NCI-H2029 (cell line): ENCODE results near the gene HDAC4.

ENCODE experiments used
- DNase-seq: peaks from one replicate; lab custom pipeline; 2025; lab: John Stamatoyannopoulos, UW

Gene HDAC4

GRCh38 chr2:239327536-239328350 lies 73.1 kb downstream of the HDAC4 start:
- no peak for DNase-seq

- DNase-seq, result no peak
Measured at GRCh38 chr2:239326831-239327535, 73.8 kb downstream of the HDAC4 start.

- no peak for DNase-seq
Measured at GRCh38 chr2:239324456-239324855, 76.4 kb downstream of the HDAC4 start.

GRCh38 chr2:239323447-239323846 lies 77.4 kb downstream of the HDAC4 start:
- DNase-seq, result no peak

- no peak for DNase-seq
Measured at GRCh38 chr2:239322416-239323086, 78.3 kb downstream of the HDAC4 start.

- DNase-seq, result no peak
Measured at GRCh38 chr2:239321596-239322415, 79.0 kb downstream of the HDAC4 start.

DNA sequence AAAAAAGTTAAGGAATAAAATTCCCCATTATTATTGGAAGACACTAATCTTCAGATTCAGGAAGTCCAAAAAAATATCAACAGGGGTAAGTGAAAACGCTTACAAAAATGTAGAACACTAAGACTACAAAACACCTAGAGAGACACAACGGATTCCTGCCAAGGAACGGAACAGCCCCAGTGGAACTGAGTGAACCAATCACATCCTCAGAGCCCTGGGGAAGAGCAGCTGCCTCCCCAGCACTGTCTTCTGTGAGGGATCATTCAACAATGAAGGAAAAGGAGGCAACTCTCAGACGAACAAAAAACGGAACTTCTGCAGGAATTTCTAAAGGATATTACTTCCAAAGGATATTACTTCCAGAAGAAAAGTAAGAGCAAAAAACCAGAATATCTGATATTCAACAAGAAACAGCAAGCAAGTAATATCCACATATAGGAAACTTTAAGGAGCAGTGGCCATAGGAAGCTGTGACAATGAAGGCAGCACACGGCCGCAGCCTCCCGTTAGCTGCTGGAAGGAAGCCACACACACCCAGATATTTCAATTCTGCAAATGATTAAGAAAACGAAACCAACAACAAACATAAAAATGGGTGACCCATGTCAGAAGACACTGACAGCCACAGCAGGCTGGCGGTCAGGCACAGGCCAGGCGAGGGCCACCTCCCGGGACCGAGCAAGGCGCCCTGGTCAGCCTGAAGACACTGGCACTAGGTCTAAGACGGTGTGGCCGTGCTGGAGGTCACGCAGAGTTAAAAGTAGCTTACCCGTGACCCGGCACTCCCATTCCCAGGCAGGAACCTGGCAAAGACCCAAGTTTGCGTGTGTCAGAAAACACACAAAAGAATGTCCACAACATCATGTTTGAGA lies 81.8 kb downstream of the HDAC4 start:
- no peak for DNase-seq

GRCh38 chr2:239318151-239318611 lies 82.6 kb downstream of the HDAC4 start:
- no peak for DNase-seq

GRCh38 chr2:239316562-239317465 lies 84.0 kb downstream of the HDAC4 start:
- DNase-seq, result no peak

- no peak for DNase-seq
Measured at GRCh38 chr2:239315308-239315707, 85.5 kb downstream of the HDAC4 start.

DNA sequence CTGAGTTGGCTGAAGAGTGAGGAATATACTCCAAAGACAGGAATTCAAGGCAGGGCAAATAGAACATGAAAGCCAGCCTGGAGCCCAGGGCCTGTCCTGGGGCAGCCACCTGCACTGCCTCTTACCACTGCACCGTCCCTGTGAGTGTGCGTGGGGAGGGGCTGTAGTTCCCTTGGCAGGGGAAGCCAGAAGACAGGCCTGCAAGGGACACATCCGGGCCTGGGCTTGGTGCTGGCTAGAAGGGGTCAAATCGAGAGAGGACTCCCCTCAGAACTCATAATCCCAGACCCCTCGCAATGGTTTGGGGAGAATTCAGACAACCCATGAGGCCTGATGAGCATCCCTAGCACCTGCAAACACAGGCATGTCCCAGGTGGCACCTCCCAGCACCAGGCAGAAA lies 87.0 kb downstream of the HDAC4 start:
- DNase-seq, result no peak

GRCh38 chr2:239312741-239313667 lies 87.8 kb downstream of the HDAC4 start:
- DNase-seq, result no peak

DNA sequence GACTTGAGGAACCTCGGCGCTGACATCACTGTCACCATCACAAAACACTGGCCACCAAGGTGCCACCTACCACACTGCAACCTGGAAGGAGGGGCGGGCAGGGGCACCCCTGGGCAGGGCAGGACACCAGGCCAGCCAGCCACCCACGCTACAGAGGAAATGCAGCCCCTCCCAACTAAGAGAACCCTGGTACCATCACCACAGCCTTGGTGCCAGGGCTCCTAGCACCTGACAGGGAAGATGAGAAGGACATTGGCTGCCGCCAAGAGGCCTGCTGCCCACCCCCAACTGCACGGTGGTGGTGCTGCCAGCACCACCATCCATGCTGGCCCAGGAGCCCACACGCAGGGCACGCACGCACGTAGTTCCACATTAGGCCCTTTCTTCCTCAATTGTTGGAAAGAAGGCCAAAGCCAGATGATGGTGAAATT lies 88.7 kb downstream of the HDAC4 start:
- no peak for DNase-seq

- DNase-seq, result peak; percentile 87
Measured at GRCh38 chr2:239311132-239312040, 89.4 kb downstream of the HDAC4 start.

DNA sequence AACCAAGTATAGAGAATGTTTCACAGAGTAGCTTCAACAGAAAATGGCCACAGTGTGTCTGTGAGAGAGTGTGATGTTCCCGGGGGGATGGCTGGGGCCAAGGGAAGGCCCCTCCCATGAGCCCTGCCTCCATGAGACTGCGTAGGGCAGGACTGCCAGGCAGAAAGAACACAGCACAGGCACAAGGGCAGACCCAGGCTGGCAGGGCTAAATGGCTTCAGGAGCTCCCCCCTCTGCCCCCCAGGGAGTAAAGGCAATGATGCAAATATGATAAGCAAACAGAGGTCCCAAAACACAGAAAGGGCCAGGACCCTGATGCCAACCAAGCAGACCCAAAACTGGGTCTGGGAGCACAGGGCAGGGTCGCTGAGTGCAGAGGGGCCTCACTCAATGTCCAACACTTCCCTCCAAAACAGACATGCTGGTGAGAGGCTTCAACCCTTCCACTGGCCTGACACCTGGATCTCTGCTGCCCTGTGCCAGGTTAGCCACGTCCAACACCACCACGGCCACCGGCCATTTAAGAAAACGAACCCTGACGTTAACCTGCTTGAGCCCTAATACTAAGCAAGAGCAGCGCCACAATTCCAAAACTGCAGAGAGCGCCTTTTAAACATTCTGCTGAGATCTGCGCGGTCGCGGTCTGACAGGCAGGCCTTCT lies 90.3 kb downstream of the HDAC4 start:
- DNase-seq, result no peak

DNA sequence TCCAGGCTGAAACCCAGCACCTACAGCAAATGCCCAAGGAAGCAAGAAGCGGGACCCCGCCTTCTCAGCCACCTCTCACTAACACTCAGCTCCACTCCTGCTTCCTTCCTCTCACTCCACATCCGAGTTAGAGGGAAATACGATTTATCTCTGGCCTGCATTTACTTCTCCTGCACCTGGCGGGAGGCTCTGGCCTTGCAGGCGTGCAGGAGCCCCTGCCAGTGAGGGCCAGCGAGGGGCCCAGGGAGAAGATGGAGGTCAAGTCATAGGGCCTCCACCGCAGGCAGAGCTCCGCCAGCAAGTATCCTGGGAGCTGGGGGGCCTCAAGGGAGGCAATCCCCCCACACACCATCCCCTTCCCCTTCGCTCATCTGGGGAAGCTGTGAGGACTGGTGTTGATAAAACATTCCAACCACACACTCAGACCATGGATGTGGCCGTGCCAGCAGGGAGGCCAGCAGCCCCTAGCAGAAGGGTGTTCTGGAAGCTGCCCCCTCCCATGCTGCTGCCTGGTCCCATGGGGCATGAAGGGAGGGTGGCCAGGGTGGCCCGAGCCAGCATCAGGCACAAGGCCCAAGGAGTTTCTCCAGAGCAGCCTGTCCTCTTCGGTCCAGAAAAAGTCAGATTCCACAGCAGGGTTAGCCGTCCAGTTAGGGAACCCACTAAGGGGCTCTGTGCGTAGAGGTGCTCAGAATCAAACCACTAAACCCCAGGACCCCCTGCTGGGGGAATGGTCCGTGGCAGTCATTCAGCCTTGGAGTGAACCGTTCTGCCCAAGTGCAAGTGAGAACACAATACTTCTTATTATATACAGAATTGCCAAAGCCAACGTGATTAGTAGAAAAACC lies 91.2 kb downstream of the HDAC4 start:
- DNase-seq, result no peak
